Smooth muscle cell (in vitro differentiated cells): ENCODE results near the gene KLHL11. TPM values are rescaled to one million over a fixed set of nuclear protein-coding genes. Genes with fewer than 3 reads are reported as not detected.

ENCODE experiments used
- DNase-seq: peaks from one replicate; lab custom pipeline; 2025; ENCODE audit not compliant: unreplicated experiment; lab: John Stamatoyannopoulos, UW
- H2AFZ ChIP-seq: fragments of 200-600 bp; sonication (generic); 2 replicates; pipeline ENCODE4 v1.6.0; 2016; ENCODE audit warnings: antibody characterized with exemption, low read depth, mild to moderate bottlenecking
- H3F3A ChIP-seq: fragments of 200-600 bp; sonication (generic); 2 replicates; pipeline ENCODE4 v1.6.0; 2017; ENCODE audit warnings: antibody characterized with exemption, low read depth
- H3K27ac ChIP-seq: fragments of 200-600 bp; sonication (generic); 2 replicates; pipeline ENCODE4 v1.5.1; 2016; ENCODE audit warnings: low read depth, mild to moderate bottlenecking
- H3K27me3 ChIP-seq: fragments of 200-600 bp; sonication (generic); 2 replicates; pipeline ENCODE4 v1.6.1; 2016; ENCODE audit warnings: low read depth, mild to moderate bottlenecking
- H3K36me3 ChIP-seq: fragments of 200-600 bp; sonication (generic); 2 replicates; pipeline ENCODE4 v1.5.1; 2016; ENCODE audit warnings: low read depth
- H3K4me1 ChIP-seq: fragments of 200-600 bp; sonication (generic); 2 replicates; pipeline ENCODE4 v1.5.1; 2016; ENCODE audit warnings: low read depth
- H3K4me2 ChIP-seq: fragments of 200-600 bp; sonication (generic); 2 replicates; pipeline ENCODE4 v1.6.0; 2016; ENCODE audit warnings: mild to moderate bottlenecking
- H3K4me3 ChIP-seq: fragments of 200-600 bp; sonication (generic); 2 replicates; pipeline ENCODE4 v1.5.1; 2016; ENCODE audit warnings: mild to moderate bottlenecking
- H3K79me2 ChIP-seq: fragments of 200-600 bp; sonication (generic); 2 replicates; pipeline ENCODE4 v1.6.0; 2016; ENCODE audit warnings: low read depth, mild to moderate bottlenecking
- H3K9ac ChIP-seq: fragments of 200-600 bp; sonication (generic); 2 replicates; pipeline ENCODE4 v1.6.0; 2016; ENCODE audit warnings: low read depth
- H3K9me3 ChIP-seq: fragments of 200-600 bp; sonication (generic); replicated peaks from 2 replicates; pipeline ENCODE4 v1.5.1; 2016; ENCODE audit warnings: low read depth
- H4K20me1 ChIP-seq: fragments of 200-600 bp; sonication (generic); 2 replicates; pipeline ENCODE4 v1.6.0; 2016; ENCODE audit warnings: low read depth
- CTCF ChIP-seq: fragments of 200-600 bp; sonication (generic); IDR thresholded peaks from 2 replicates; pipeline ENCODE4 v1.5.1; 2017; ENCODE audit warnings: borderline replicate concordance, mild to moderate bottlenecking, antibody characterized with exemption; ENCODE audit not compliant: insufficient read depth, poor library complexity, severe bottlenecking
- WGBS: methylation state at CpG from one replicate; pipeline ENCODE4 v1.1.7; 2016; ENCODE audit warnings: low lambda C conversion rate; 5-methylcytosine and 5-hydroxymethylcytosine counted together
- polyA plus RNA-seq: library from polyadenylated mRNA; unstranded; fragments of >200 nt; fragmentation: Nextera tagmentation; extraction: Ambion mirVana; gene quantifications from 2 replicates; pipeline ENCODE4 v1.2.1, GENCODE V29; 2016
- total RNA-seq: library from RNA; depleted of rRNA; stranded (reverse); fragments of >200 nt; gene quantifications from 2 replicates; pipeline ENCODE4 v1.2.3, GENCODE V29; 2014

The KLHL11 gene
- total and polyA plus RNA-seq, 2 experiments from 2014 or later, result 7.9 to 23.8 TPM

GRCh38 chr17:41822216-41823140 is 42.7 kb downstream of the KLHL11 start:
- Histone ChIP-seq H3K4me1 (no peaks in the 10 kb centered on the region), H3K4me2 (no peak overlapping the region), H3K9ac (no peak overlapping the region), H3F3A (peaks cover 6% of the 10 kb centered on the region), H3K79me2 (no peaks in the 10 kb centered on the region), H3K27ac (no peak overlapping the region), H3K9me3 (no peaks in the 10 kb centered on the region), H3K4me3 (no peak overlapping the region), H2AFZ (no peak overlapping the region), H3K27me3 (no peaks in the 10 kb centered on the region), H4K20me1 (peaks cover 64% of the 10 kb centered on the region), H3K36me3 (no peaks in the 10 kb centered on the region)
- WGBS, result 97% methylated on average over 12 of the region's 12 CpGs
- DNase-seq, result no peak
- TF ChIP-seq CTCF, result no peak

- TF ChIP-seq CTCF, result no peak
- H3K79me2 ChIP-seq, result peaks cover 5% of the 10 kb centered on the region
- H3K4me2 ChIP-seq, result no peak overlapping the region
- H3K9me3 ChIP-seq, result no peaks in the 10 kb centered on the region
- DNase-seq, result no peak
- H3K27ac ChIP-seq, result no peak overlapping the region
- H3K27me3 ChIP-seq, result no peaks in the 10 kb centered on the region
- no peaks in the 10 kb centered on the region for H3K36me3 ChIP-seq
- H3K4me3 ChIP-seq, result no peak overlapping the region
- H3F3A ChIP-seq, result peaks cover 6% of the 10 kb centered on the region
- no peak overlapping the region for H3K9ac ChIP-seq
- H3K4me1 ChIP-seq, result no peaks in the 10 kb centered on the region
- no peak overlapping the region for H2AFZ ChIP-seq
- WGBS, result 94% methylated on average over 5 of the region's 14 CpGs
- peaks cover 71% of the 10 kb centered on the region for H4K20me1 ChIP-seq
Measured at GRCh38 chr17:41821776-41822175, 43.4 kb downstream of the KLHL11 start.

GRCh38 chr17:41818024-41818423 is 47.2 kb downstream of the KLHL11 start:
- no peak for TF ChIP-seq CTCF
- no peaks in the 10 kb centered on the region for H3K9me3 ChIP-seq
- no peaks in the 10 kb centered on the region for H3K27me3 ChIP-seq
- H3F3A ChIP-seq, result peaks cover 14% of the 10 kb centered on the region
- no peak overlapping the region for H3K27ac ChIP-seq
- no peak for DNase-seq
- no peak overlapping the region for H3K4me2 ChIP-seq
- no peak overlapping the region for H3K9ac ChIP-seq
- 98% methylated on average over 20 of the region's 20 CpGs for WGBS
- peaks cover 43% of the 10 kb centered on the region for H3K79me2 ChIP-seq
- no peak overlapping the region for H2AFZ ChIP-seq
- H4K20me1 ChIP-seq, result peaks cover 84% of the 10 kb centered on the region
- H3K4me1 ChIP-seq, result peaks cover 21% of the 10 kb centered on the region
- H3K4me3 ChIP-seq, result no peak overlapping the region
- no peaks in the 10 kb centered on the region for H3K36me3 ChIP-seq
